ENCODE results near the gene SYNRG.

GRCh38 chr17:37516127-37516571 is 93.1 kb downstream of the SYNRG start:
- no peak for TF ChIP-seq CTCF (IDR thresholded peaks at IDR 0.05)
- TF ChIP-seq POLR2A (IDR thresholded peaks at IDR 0.05) = no peak
